Stomach (tissue), 9 donors: ENCODE data around the gene NUAK1. TPM values are rescaled to one million over a fixed set of nuclear protein-coding genes. Genes with fewer than 3 reads are reported as not detected.

Experiments used
- DNase-seq, 2 donors: peaks; one replicate each; pipeline versions ENCODE4 v3.0.0 to v3.0.0-alpha.2; 2013 to 2019
- H3K27ac ChIP-seq, 5 donors: fragments of 200-600 bp in 4 of 5; sonication (generic) in 4 of 5; one replicate each; pipeline ENCODE4 v1.5.1; 2013 to 2019; ENCODE audit warnings: mild to moderate bottlenecking in 1 of 5, moderate library complexity in 1 of 5
- H3K27me3 ChIP-seq, 3 donors: fragments of 200-600 bp; sonication (generic); one replicate each; pipeline ENCODE4 v1.5.1; 2017 to 2019; ENCODE audit warnings: mixed run types in 1 of 3
- H3K36me3 ChIP-seq, 4 donors: fragments of 200-600 bp; sonication (generic); 1 replicate in 3 of 4; 2 replicates in 1 of 4; pipeline ENCODE4 v1.5.1; 2016 to 2019
- H3K4me1 ChIP-seq, 4 donors: fragments of 200-600 bp; sonication (generic); one replicate each; pipeline ENCODE4 v1.5.1; 2016 to 2019
- H3K4me3 ChIP-seq, 4 donors: fragments of 200-600 bp; sonication (generic) in 3 of 4; one replicate each; pipeline ENCODE4 v1.5.1; 2016 to 2019; ENCODE audit warnings: mild to moderate bottlenecking in 1 of 4
- H3K9me3 ChIP-seq, 4 donors: fragments of 200-600 bp; sonication (generic); one replicate each; pipeline ENCODE4 v1.5.1; 2016 to 2019
- CTCF ChIP-seq, 7 experiments: fragments of 450-650 bp in 4 of 7; fragments of 200-600 bp in 3 of 7; sonication (generic) in 3 of 7; IDR thresholded peaks; one replicate each; pipeline ENCODE4 v1.5.1; 2016 to 2019; ENCODE audit warnings: antibody characterized with exemption in 7 of 7, control low read depth in 2 of 7, mild to moderate bottlenecking in 1 of 7
- EP300 ChIP-seq: sonication (generic); formaldehyde crosslinking; IDR thresholded peaks from one replicate; pipeline ENCODE4 v1.6.1; 2017; ENCODE audit warnings: antibody characterized with exemption
- POLR2A ChIP-seq, 4 donors: fragments of 450-650 bp; IDR thresholded peaks; one replicate each; pipeline ENCODE4 v1.6.1; 2016; ENCODE audit warnings: antibody characterized with exemption in 4 of 4, control low read depth in 2 of 4, mild to moderate bottlenecking in 1 of 4, moderate library complexity in 1 of 4
- POLR2AphosphoS5 ChIP-seq, 3 donors: sonication (generic); formaldehyde crosslinking; IDR thresholded peaks; one replicate each; pipeline ENCODE4 v1.6.1; 2016; ENCODE audit warnings: antibody characterized with exemption in 3 of 3
- WGBS, 5 donors: extraction: QIAGEN DNeasy Blood & Tissue Kit in 3 of 5; methylation state at CpG; one replicate each; pipeline versions ENCODE4 v1.1.5 to v1.1.7; 2013 to 2018; 5-methylcytosine and 5-hydroxymethylcytosine counted together
- intact Hi-C: fragments of 100-400 bp; cut with DNase I; formaldehyde crosslinking; loops from one replicate; pipeline ENCODE4 v1.15.1; 2023; ENCODE audit warnings: low total_unique reads
- polyA plus RNA-seq, 3 donors: library from polyadenylated mRNA; stranded (reverse); fragments of 200-250 nt; gene quantifications; one replicate each; pipeline ENCODE4 v1.2.3, GENCODE V29; 2013
- total RNA-seq, 5 donors: library from RNA; depleted of rRNA; stranded (reverse); fragments of >200 nt; gene quantifications; one replicate each; pipeline versions ENCODE4 v1.1.0 to v1.2.3, GENCODE V29; 2014 to 2016
- donor health status: healthy with polysubstance abuse.
- donor health status: Bipolar disorder and iron deficiency.
- donor health status: healthy.

NUAK1 gene
- total and polyA plus RNA-seq, 8 donors: 0.58 to 79.0 (median 4.3) TPM

DNA sequence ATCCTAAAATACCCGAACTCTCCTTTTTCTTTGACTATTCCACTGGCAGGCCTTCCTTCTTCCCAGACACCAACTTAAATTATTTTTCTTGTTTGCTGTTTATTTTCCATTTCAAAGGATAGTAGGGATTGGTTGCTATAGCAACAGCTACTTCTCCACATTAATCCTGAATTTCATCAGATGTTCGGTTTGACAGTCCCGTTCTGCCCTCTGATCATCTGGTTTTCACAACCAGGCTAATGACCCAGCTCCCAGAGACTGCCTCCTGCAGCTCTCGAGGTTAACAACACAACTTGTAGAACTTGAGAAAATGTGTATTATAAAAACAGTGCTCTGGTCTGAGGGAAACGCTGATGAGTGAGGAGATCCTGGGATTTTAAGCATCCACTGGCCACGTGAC, 45.5 kb downstream of the NUAK1 start:
- TF ChIP-seq POLR2AphosphoS5 (IDR thresholded peaks at IDR 0.05) (no peak), EP300 (no peak), POLR2A (IDR thresholded peaks at IDR 0.05) (no peak), CTCF (IDR thresholded peaks at IDR 0.05) (no peak)
- peak overlapping the region in 1 of 5 donors; percentile 5 for H3K27ac ChIP-seq
- no peaks in the 10 kb centered on the region for H3K27me3 ChIP-seq
- H3K9me3 ChIP-seq: no peaks in the 10 kb centered on the region
- no peaks in the 10 kb centered on the region for H3K36me3 ChIP-seq
- intact Hi-C loops: no loop called here
- H3K4me3 ChIP-seq: no peak overlapping the region
- peaks cover 14 to 48% (median 28%) of the 10 kb centered on the region in 4 donors for H3K4me1 ChIP-seq
- WGBS, 5 donors: 78 to 89% (median 82%) methylated on average over 6 of the region's 6 CpGs
- DNase-seq: no peak

DNA sequence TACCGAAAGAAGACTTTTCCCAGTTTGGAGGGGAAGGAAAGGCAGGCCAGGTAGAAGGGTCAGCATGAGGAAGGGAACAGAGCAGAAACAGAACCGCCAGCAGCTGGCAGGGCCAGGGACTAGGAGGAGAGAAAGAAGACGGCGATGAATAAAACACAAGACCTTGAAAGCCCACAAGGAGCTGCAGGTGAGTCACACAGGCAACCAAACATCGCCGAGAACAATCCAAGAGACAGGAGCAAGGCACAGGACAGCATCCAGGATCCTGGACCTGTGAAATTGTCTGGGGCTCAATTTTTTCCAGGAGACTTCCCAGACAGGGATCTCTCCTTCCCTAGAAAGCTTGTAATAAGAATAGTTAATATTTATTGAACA, 47.3 kb downstream of the NUAK1 start:
- H3K27ac ChIP-seq: peak overlapping the region in 4 of 5 donors; percentile 31 to 79 (median 76)
- no peak overlapping the region for H3K4me3 ChIP-seq
- no peaks in the 10 kb centered on the region for H3K9me3 ChIP-seq
- peaks cover 0 to 3% (median 0%) of the 10 kb centered on the region in 4 donors for H3K36me3 ChIP-seq
- intact Hi-C loops: no loop called here
- TF ChIP-seq EP300 (no peak), POLR2AphosphoS5 (IDR thresholded peaks at IDR 0.05) (no peak), POLR2A (IDR thresholded peaks at IDR 0.05) (no peak)
- no peak for DNase-seq
- no peaks in the 10 kb centered on the region for H3K27me3 ChIP-seq
- WGBS, 5 donors: 77 to 93% (median 89%) methylated on average over 6 of the region's 6 CpGs
- H3K4me1 ChIP-seq: peaks cover 9 to 41% (median 22%) of the 10 kb centered on the region in 4 donors

GRCh38 chr12:106090591-106091445, 47.9 kb downstream of the NUAK1 start:
- DNase-seq: peak in 1 of 2 donors; percentile 48
- Histone ChIP-seq H3K27ac (peak overlapping the region in 4 of 5 donors; percentile 31 to 79 (median 76)), H3K4me1 (peaks cover 4 to 35% (median 17%) of the 10 kb centered on the region in 4 donors), H3K4me3 (no peak overlapping the region), H3K9me3 (no peaks in the 10 kb centered on the region), H3K27me3 (no peaks in the 10 kb centered on the region), H3K36me3 (peaks cover 0 to 3% (median 0%) of the 10 kb centered on the region in 4 donors)
- WGBS, 5 donors: 63 to 80% (median 75%) methylated on average over 10 of the region's 10 CpGs
- intact Hi-C loops: no loop called here
- TF ChIP-seq EP300 (no peak), POLR2A (IDR thresholded peaks at IDR 0.05) (no peak), POLR2AphosphoS5 (IDR thresholded peaks at IDR 0.05) (peak in 2 of 3 donors; percentile 12 to 66), CTCF (IDR thresholded peaks at IDR 0.05) (no peak)

DNA sequence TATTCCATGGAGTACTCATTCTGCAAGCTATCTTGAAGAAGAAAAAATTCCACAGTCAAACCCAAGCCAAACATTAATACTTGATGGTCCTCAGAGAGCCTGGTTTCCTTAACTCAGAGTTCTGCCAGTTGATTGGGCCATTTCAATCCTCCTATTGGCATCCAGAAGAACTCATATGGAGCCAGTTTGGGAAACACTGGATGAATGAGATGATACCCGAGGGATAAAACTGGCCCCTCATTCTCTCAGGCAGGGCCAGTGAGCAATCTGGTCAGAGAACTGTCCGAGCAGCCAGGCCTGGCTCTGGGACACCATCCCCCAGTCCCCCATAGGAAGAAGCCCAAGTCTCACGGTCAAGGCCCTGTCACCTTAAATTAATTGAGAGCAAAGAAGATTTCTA, 48.8 kb downstream of the NUAK1 start:
- TF ChIP-seq EP300 (no peak), POLR2A (IDR thresholded peaks at IDR 0.05) (no peak), CTCF (IDR thresholded peaks at IDR 0.05) (no peak), POLR2AphosphoS5 (IDR thresholded peaks at IDR 0.05) (no peak)
- 73 to 93% (median 91%) methylated on average over 2 to 3 of the region's 3 CpGs for WGBS, 5 donors
- Histone ChIP-seq H3K4me3 (no peak overlapping the region), H3K36me3 (peaks cover 0 to 3% (median 0%) of the 10 kb centered on the region in 4 donors), H3K27me3 (no peaks in the 10 kb centered on the region), H3K9me3 (no peaks in the 10 kb centered on the region), H3K4me1 (peaks cover 4 to 33% (median 18%) of the 10 kb centered on the region in 4 donors), H3K27ac (peak overlapping the region in 4 of 5 donors; percentile 31 to 79 (median 76))
- intact Hi-C loops: no loop called here
- DNase-seq: no peak
